HL-60 (cell line): ENCODE data around the gene DCTPP1.

Experiments used
- CTCF ChIP-seq: IDR thresholded peaks from one replicate; pipeline ENCODE4 v1.5.1; 2011; ENCODE audit warnings: low read length, control low read depth, inconsistent platforms; ENCODE audit not compliant: insufficient read depth
- GABPA ChIP-seq: IDR thresholded peaks from 2 replicates; pipeline ENCODE4 v1.6.1; 2012; ENCODE audit warnings: low read depth
- POLR2AphosphoS5 ChIP-seq: IDR thresholded peaks from 2 replicates; pipeline ENCODE4 v1.6.1; 2012; ENCODE audit warnings: low read depth
- REST ChIP-seq: IDR thresholded peaks from 2 replicates; pipeline ENCODE4 v1.6.1; 2012; ENCODE audit warnings: low read depth; ENCODE audit not compliant: insufficient replicate concordance
- SPI1 ChIP-seq: IDR thresholded peaks from 2 replicates; pipeline ENCODE4 v1.6.1; 2012; ENCODE audit warnings: low read depth, mild to moderate bottlenecking, borderline replicate concordance

- TF ChIP-seq CTCF = no peak
- TF ChIP-seq GABPA = no peak
- no peak for TF ChIP-seq SPI1
- TF ChIP-seq REST = no peak
- TF ChIP-seq POLR2AphosphoS5 = no peak
These were observed 35.2 kb downstream of the DCTPP1 start for GRCh38 chr16:30394592-30395154.
